Tibial nerve (tissue), 4 donors: ENCODE measurements around the gene TLE7. TPM values are rescaled to one million over a fixed set of nuclear protein-coding genes. Genes with fewer than 3 reads are reported as not detected.

ENCODE experiments used
- DNase-seq, 2 donors: peaks; one replicate each; pipeline ENCODE4 v3.0.0-alpha.2; 2019; ENCODE audit warnings: low spot score in 2 of 2
- H3K27ac ChIP-seq, 4 donors: fragments of 200-600 bp; sonication (generic) in 3 of 4; one replicate each; pipeline ENCODE4 v1.5.1; 2017 to 2019; ENCODE audit warnings: mild to moderate bottlenecking in 1 of 4
- H3K27me3 ChIP-seq, 2 donors: fragments of 200-600 bp; sonication (generic) in 1 of 2; one replicate each; pipeline versions ENCODE4 v1.5.1 to v1.6.0; 2017 to 2019
- H3K36me3 ChIP-seq, 3 donors: fragments of 200-600 bp; sonication (generic); one replicate each; pipeline ENCODE4 v1.5.1; 2018 to 2019
- H3K4me1 ChIP-seq, 4 donors: fragments of 200-600 bp; sonication (generic) in 3 of 4; one replicate each; pipeline ENCODE4 v1.5.1; 2017 to 2019
- H3K4me3 ChIP-seq, 4 donors: fragments of 200-600 bp; sonication (generic) in 3 of 4; one replicate each; pipeline ENCODE4 v1.5.1; 2017 to 2019; ENCODE audit warnings: mild to moderate bottlenecking in 1 of 4, moderate library complexity in 1 of 4
- H3K9me3 ChIP-seq, 4 donors: fragments of 200-600 bp; sonication (generic) in 3 of 4; one replicate each; pipeline ENCODE4 v1.5.1; 2017 to 2019
- CTCF ChIP-seq, 5 experiments: fragments of 200-600 bp in 3 of 5; fragments of 450-650 bp in 2 of 5; sonication (generic) in 3 of 5; IDR thresholded peaks; one replicate each; pipeline ENCODE4 v1.5.1; 2016 to 2019; ENCODE audit warnings: antibody characterized with exemption in 5 of 5, mild to moderate bottlenecking in 3 of 5, moderate library complexity in 2 of 5
- EP300 ChIP-seq, 2 donors: sonication (generic); formaldehyde crosslinking; IDR thresholded peaks; one replicate each; pipeline ENCODE4 v1.6.1; 2017; ENCODE audit warnings: antibody characterized with exemption in 2 of 2, mild to moderate bottlenecking in 1 of 2
- POLR2A ChIP-seq, 2 donors: fragments of 450-650 bp; IDR thresholded peaks; one replicate each; pipeline ENCODE4 v1.6.1; 2017; ENCODE audit warnings: antibody characterized with exemption in 2 of 2, mild to moderate bottlenecking in 2 of 2, moderate library complexity in 2 of 2
- WGBS, 2 donors: methylation state at CpG; one replicate each; pipeline ENCODE4 v1.1.5; 2018; 5-methylcytosine and 5-hydroxymethylcytosine counted together
- total RNA-seq, 4 donors: library from RNA; depleted of rRNA; stranded (reverse); fragments of >200 nt; gene quantifications; one replicate each; pipeline ENCODE4 v1.1.0, GENCODE V29; 2016

TLE7 gene
- total RNA-seq, 4 donors from 2014 or later: not detected

GRCh38 chr16:71380831-71381230 is 61.0 kb downstream of the TLE7 start:
- Histone ChIP-seq H3K4me1 (no peaks in the 10 kb centered on the region), H3K9me3 (peaks cover 0 to 3% (median 0%) of the 10 kb centered on the region in 4 donors), H3K27me3 (peaks cover 0 to 6% of the 10 kb centered on the region in 2 donors), H3K4me3 (no peak overlapping the region), H3K36me3 (no peaks in the 10 kb centered on the region), H3K27ac (no peak overlapping the region)
- no peak for TF ChIP-seq POLR2A (IDR thresholded peaks at IDR 0.05)
- TF ChIP-seq CTCF (IDR thresholded peaks at IDR 0.05): no peak
- no peak for TF ChIP-seq EP300 (IDR thresholded peaks at IDR 0.05)
- DNase-seq: no peak
- 62 to 73% methylated on average over 6 of the region's 6 CpGs for WGBS, 2 donors

Other genes starting within 250 kb of the TLE7 start
- gene HYDIN, start 211.3 kb downstream of the TLE7 start, total RNA-seq: 1 to 10 TPM in 2 of 4 donors, under 1 TPM in 2; 0.21 to 3.1 (median 0.91) TPM
- 10 to 100 TPM; 17.1 to 31.4 (median 22.2) TPM for gene CMTR2, start 152.7 kb downstream of the TLE7 start, total RNA-seq
- gene CALB2, start 83.3 kb downstream of the TLE7 start, total RNA-seq: 10 to 100 TPM in 2 of 4 donors, 1 to 10 TPM in 2; 3.5 to 24.7 (median 11.3) TPM
- gene ZNF23, start 20.2 kb upstream of the TLE7 start, total RNA-seq: 10 to 100 TPM in 2 of 4 donors, 1 to 10 TPM in 2; 5.5 to 14.4 (median 11.0) TPM
- gene ZNF19, start 47.3 kb upstream of the TLE7 start, total RNA-seq: 10 to 100 TPM in 1 of 4 donors, 1 to 10 TPM in 3; 5.7 to 11.1 (median 7.8) TPM
- not detected for gene CHST4, start 84.4 kb upstream of the TLE7 start, total RNA-seq
- under 1 TPM in 1 of 4 donors, not detected in 3; 0.20 TPM for gene TAT, start 135.0 kb upstream of the TLE7 start, total RNA-seq
- under 1 TPM in 1 of 4 donors, not detected in 3; 0.60 TPM for gene MARVELD3, start 184.1 kb upstream of the TLE7 start, total RNA-seq